ENCODE measurements around the gene FN1.

DNA sequence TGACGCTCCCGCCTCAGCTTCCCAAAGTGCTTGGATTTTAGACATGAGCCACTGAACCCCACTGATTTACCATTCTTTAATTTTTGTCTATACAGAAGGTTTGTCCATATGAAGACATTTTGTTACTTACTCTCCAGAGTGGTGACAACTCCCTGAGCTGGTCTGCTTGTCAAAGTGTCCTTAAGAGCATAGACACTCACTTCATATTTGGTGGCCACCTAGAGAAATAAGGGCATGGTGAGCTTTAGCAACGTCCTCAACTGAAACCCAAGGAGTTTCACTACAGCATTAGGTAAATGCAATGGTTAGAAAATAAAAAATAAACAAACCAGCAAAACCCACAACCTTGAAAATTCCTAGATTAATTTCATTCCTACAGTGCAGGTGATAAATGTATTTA, 57.8 kb downstream of the FN1 start:
- no peak for TF ChIP-seq CTCF (IDR thresholded peaks at IDR 0.05)
- no peak for TF ChIP-seq POLR2A (IDR thresholded peaks at IDR 0.05)
